ENCODE results near the gene NCKAP5. TPM values are rescaled to one million over a fixed set of nuclear protein-coding genes. Genes with fewer than 3 reads are reported as not detected.

Gene NCKAP5
- 0.76 and 5.7 TPM in 2 replicates for total RNA-seq

GRCh38 chr2:133568172-133568571, at the start of gene NCKAP5:
TSS of gene NCKAP5 (minus strand) at chr2:133568463. CDS start at chr2:133517526, 50,937 bp downstream.

GRCh38 chr2:132669908-132670495, 898.3 kb downstream of the NCKAP5 start, which contains the start of gene LYPD1:
TSS of gene LYPD1 (minus strand) at chr2:132670205. CDS start at chr2:132669932, 273 bp downstream.

All from smooth muscle cell of the pulmonary artery (primary cell).